HG02642 (cell line): Measurements from ENCODE around the gene TLK1.
"Not testable (repeated sequence)": the region's sequence is repeated elsewhere in the genome, so short reads cannot be mapped to it uniquely, and the experiment has no call there.

Experiments used
- ATAC-seq: cut with Tn5 transposase; IDR thresholded peaks from one replicate; pipeline ENCODE4 v1.9.1; 2021; ENCODE audit warnings: mild to moderate bottlenecking; ENCODE audit not compliant: unreplicated experiment, poor library complexity

TLK1 gene

GRCh38 chr2:171087547-171087946 is 73.1 kb downstream of the TLK1 start:
- no peak for ATAC-seq

- ATAC-seq: no peak
Observed at GRCh38 chr2:171086352-171087290, 74.1 kb downstream of the TLK1 start.

GRCh38 chr2:171084128-171084527 is 76.6 kb downstream of the TLK1 start:
- ATAC-seq: no peak

GRCh38 chr2:171083451-171083850 is 77.2 kb downstream of the TLK1 start:
- no peak for ATAC-seq

GRCh38 chr2:171081649-171082111 is 79.0 kb downstream of the TLK1 start:
- no peak for ATAC-seq

GRCh38 chr2:171080607-171081006 is 80.1 kb downstream of the TLK1 start:
- no peak for ATAC-seq

GRCh38 chr2:171076422-171076821 is 84.3 kb downstream of the TLK1 start:
- not testable (repeated sequence) for ATAC-seq

GRCh38 chr2:171072164-171072563 is 88.5 kb downstream of the TLK1 start:
- ATAC-seq: no peak

GRCh38 chr2:171069286-171069956 is 91.3 kb downstream of the TLK1 start:
- no peak for ATAC-seq

GRCh38 chr2:171066110-171066509 is 94.6 kb downstream of the TLK1 start:
- no peak for ATAC-seq

GRCh38 chr2:171057575-171057974 is 103.1 kb downstream of the TLK1 start:
- no peak for ATAC-seq

GRCh38 chr2:171056307-171056706 is 104.4 kb downstream of the TLK1 start:
- ATAC-seq: no peak

GRCh38 chr2:171049691-171050090 is 111.0 kb downstream of the TLK1 start:
- no peak for ATAC-seq

GRCh38 chr2:171046048-171046560 is 114.6 kb downstream of the TLK1 start:
- no peak for ATAC-seq

- ATAC-seq: no peak
Observed at GRCh38 chr2:171044416-171044815, 116.3 kb downstream of the TLK1 start.

GRCh38 chr2:171042253-171042969 is 118.3 kb downstream of the TLK1 start:
- no peak for ATAC-seq

- no peak for ATAC-seq
Observed at GRCh38 chr2:171036532-171036931, 124.2 kb downstream of the TLK1 start.

GRCh38 chr2:171034315-171034714 is 126.4 kb downstream of the TLK1 start:
- no peak for ATAC-seq

- no peak for ATAC-seq
Observed at GRCh38 chr2:171025214-171025613, 135.5 kb downstream of the TLK1 start.

GRCh38 chr2:171018522-171018921 is 142.2 kb downstream of the TLK1 start:
- ATAC-seq: peak; percentile 74

- no peak for ATAC-seq
Observed at GRCh38 chr2:171016125-171016524, 144.6 kb downstream of the TLK1 start.
